Amygdala (tissue), 56 donors: Measurements from ENCODE around the gene KREMEN2.

Experiments
- DNase-seq, 56 donors: peaks; one replicate each; lab custom pipeline; 2025; lab: John Stamatoyannopoulos, UW

The KREMEN2 gene

DNA sequence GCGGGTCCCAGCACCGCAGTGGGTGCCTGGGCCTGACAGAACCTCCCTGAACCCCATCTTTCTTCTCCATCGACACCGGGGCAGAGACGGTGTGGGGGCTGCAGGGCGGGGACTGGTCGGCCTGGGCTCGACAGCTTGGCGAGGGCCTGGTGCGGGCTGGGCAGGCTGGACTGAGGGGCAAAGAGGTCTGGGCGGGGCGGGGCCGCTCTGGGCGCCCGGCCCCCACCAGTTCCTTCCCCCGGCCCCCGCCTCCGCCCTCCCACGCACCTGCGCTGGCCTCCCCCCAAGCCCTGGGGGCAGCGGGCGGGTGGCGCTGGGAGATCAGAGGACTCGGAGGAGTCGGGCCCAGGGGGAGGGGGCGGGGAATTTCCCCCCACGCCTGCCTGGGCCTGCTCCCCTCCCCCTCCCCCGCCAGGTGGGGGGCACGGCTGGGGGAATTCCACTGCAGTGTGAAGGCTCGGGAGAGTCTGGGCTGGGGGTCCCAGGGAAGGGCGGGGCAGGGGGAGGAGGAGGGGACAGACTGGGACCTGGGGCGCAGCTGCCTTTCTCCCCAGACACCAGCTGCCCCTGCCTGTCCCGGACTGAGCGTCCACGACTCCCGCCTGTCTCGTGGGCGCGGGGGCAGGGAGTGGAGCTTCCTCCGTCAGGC is 877 bp upstream of the KREMEN2 start:
- DNase-seq, result no peak

DNA sequence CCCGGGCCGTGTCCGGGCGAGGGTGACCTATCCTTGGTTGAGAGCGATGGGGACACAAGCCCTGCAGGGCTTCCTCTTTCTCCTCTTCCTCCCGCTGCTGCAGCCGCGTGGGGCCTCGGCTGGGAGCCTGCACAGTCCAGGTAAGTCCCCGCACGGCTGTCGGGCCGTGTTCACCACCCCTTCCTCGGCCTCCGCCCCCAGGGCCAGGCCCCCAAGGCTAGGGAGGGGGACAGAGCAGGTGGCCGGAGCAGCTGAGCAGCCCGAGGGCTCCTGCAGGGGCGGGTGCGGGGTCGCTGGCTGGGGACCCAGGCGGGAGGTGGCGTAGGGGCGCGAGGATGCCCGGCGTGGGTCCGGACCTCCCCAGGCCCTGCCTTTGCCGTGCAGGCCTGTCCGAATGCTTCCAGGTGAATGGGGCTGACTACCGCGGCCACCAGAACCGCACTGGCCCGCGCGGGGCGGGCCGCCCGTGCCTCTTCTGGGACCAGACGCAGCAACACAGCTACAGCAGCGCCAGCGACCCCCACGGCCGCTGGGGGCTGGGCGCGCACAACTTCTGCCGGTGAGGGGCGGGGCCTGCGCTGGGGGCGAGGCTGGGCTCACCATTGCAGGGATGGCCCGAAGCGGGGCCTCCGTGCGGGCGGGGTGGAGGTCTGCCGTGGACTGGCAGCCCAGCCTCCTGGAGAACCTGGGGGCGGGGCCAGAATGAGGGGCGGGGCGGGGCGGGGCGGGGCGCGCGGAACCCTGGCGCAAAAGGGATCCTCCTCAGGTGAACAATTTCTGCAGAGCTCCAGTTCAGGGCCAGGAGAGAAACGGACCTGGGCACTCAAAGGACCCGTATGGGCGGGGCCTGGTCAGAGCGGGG is 631 bp downstream of the KREMEN2 start:
- peak in 1 of 56 donors; percentile 25 for DNase-seq

DNA sequence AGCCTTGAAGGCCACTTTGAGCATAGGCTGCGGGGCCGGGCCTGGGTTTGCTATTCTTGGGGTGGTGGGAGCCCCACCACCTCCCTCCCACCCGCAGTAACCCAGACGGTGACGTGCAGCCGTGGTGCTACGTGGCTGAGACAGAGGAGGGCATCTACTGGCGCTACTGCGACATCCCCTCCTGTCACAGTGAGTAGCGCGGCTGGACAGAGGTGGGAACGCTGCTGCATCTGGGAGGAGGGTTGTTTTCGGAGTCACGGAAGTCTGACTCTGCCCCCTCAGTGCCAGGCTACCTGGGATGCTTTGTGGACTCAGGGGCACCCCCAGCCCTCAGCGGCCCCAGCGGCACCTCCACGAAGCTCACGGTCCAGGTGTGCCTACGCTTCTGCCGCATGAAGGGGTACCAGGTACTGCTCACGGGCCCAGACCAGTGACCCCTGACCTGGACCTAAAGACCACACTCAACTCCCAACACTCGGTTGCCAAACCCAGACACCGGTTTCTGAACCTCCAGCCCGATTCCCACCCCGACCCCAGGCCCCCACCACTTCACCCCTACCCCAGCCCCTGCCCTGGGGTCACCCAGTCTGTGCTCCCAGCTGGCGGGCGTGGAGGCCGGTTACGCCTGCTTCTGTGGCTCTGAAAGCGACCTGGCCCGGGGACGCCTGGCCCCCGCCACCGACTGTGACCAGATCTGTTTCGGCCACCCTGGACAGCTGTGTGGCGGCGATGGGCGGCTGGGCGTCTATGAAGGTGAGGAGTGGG is 2.1 kb downstream of the KREMEN2 start:
- no peak for DNase-seq

DNA sequence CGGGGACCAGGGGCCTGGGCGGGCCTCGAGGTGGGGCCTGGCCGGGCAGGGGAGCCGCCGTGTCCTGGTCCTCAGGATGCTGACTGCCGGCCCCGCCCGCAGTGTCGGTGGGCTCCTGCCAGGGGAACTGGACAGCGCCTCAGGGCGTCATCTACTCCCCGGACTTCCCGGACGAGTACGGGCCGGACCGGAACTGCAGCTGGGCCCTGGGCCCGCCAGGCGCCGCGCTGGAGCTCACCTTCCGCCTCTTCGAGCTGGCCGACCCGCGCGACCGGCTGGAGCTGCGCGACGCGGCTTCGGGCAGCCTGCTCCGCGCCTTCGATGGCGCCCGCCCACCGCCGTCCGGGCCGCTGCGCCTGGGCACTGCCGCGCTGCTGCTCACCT is 2.7 kb downstream of the KREMEN2 start:
- no peak for DNase-seq

DNA sequence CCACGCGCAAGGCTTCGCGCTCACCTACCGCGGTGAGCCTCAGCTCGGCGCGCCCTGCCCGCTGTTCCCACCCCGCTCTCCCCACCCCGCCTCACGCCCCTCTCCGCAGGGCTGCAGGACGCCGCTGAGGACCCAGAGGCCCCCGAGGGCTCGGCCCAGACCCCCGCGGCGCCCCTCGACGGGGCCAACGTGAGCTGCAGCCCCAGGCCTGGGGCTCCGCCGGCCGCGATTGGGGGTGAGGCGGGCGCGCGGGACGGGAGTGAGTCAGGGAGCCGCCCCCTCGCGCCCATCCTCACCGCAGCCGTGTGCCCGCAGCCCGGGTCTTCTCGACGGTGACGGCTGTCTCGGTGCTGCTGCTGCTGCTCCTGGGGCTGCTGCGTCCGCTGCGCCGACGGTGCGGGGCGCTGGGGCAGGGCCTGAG is 3.1 kb downstream of the KREMEN2 start:
- DNase-seq, result no peak

DNA sequence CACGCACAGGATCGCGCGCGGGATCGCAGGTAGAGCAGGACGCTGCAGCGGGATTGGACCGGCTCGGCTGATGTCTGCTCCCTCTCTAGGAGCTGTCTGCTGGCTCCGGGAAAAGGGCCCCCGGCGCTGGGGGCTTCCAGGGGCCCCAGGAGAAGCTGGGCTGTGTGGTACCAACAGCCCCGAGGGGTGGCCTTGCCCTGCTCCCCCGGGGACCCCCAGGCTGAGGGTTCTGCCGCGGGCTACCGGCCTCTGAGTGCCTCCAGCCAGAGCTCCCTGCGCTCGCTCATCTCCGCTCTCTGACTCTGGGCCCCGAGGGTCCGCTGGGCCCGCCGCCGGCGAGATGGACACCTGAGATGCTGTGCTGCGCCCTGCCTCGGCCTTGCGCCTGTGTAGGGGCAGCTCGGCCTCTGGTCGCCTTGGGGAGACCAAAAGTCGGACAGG is 3.7 kb downstream of the KREMEN2 start:
- no peak for DNase-seq

DNA sequence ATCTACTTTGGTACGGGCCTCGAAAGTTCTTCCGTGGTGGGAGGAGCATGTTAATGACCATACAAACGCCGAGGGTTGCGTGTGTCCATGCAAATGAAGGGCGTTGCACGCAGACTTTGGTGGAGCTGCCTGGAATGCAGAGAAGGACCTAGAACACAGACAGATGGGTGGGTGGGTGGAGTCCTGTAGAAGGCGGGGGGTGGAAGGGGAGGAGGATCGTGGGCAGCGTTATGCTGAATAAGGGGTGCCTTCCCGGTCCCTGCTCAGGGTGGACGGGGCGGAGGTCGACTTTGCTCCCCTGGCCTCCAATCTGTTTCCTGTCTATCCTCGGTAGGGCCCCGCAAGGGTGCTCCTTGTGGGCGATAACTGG is 4.3 kb downstream of the KREMEN2 start:
- no peak for DNase-seq

DNA sequence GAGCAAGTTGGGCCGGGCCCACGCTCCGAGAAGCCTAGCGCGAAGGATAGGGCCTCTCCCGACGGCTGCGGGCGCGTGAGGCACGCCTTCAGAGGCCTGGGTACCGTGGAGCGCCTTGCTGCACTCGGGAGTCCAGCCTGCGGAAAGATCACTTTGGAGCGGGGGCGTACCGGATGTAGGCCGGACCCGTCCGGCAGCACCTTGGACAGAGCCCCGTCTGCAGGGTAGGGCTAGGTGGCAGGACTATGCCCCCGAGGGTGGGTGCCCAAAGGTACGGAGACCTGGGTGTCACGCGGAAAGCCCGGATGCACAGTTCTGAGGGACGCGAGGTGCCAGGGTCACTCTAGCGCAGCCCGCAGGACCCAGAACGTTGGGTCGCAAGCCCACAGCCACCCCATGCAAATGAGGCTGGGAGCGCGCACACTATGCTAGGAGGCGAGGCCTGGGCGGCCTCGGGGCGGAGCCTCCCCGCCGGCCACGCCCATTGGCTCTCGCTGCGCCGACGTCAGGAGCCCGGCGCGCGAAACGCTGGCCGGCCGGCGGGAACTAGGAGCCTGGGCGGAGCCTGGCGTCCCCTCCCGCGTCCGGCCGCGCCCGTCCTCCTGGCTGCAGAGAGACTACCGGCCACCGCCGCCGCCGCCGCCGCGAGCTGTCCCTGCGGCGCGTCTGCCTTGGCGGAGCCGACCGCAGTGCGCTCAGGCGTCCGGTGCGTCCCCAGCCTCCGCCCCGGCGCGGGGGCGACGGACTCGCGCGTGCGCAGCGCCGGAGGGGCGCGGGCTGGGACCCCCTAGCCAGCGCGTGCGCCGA is 4.9 kb downstream of the KREMEN2 start, which contains the start of gene PAQR4:
PAQR4 (plus strand) TSS at position 611 of the 807 bp plus-strand sequence. CDS start 327 bp downstream, outside the sequence.
- peak in 55 of 56 donors; percentile 14 to 92 (median 74) for DNase-seq

DNA sequence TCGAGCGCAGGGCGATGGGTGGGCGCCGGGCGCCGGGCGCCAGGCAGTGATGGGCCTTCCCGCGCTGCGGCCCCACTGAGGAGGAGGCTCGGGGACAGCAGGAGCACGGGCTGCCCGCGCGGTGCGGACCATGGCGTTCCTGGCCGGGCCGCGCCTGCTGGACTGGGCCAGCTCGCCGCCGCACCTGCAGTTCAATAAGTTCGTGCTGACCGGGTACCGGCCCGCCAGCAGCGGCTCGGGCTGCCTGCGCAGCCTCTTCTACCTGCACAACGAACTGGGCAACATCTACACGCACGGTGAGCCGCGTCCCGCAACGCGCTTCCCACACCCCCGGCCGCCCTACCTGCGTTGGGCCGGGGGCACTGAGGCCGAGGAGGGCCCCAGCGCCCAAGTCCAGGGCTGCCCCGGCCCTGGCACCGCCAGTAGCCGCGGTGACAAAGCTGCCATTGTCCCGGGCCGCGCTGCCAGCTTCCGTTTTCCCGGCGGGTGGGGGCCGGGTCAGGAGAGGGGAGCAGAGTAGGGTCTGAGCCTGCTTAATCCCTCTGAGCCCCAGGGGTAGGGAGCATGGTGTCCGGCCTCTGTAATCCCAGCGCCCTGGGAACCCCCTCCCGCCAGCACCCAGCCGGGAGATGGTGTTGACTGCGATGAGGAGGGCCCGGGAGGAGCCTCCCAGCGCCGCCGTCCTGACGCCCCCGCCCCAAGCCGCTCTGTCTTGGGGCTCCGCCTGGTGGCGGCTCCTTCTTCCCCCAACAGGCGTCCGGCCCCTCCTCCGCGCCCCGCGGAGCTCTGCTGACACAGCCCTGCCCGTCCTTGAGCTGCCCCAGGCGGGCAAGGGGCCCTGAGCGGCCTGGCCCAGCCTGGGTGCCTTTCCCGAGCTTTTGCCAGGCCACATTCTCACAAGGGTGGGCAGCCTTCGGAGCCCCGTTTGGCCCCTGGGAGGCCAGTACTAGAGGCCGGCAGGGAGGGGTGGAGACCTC is 5.8 kb downstream of the KREMEN2 start:
- DNase-seq, result peak in 46 of 56 donors; percentile 6 to 81 (median 64)

DNA sequence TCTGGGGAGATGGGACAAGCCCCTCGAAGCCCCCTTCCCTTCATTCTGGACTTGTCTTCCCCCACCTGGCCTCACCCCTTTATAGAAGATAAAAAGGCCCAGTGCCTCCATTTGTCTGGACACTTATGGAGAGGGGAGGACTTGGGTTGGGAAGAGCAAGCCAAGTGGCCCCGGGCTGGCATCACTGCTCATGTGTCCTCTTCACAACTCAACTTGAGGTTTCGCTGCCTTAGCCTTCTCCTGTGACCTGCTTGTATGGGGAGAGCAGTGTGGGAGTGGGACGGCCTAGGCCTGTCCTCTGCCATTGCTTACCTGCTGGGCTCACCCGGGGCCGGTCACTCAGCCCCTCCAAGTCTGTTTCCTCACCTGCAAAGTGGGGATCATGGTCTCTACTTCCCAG is 6.5 kb downstream of the KREMEN2 start:
- DNase-seq, result no peak

DNA sequence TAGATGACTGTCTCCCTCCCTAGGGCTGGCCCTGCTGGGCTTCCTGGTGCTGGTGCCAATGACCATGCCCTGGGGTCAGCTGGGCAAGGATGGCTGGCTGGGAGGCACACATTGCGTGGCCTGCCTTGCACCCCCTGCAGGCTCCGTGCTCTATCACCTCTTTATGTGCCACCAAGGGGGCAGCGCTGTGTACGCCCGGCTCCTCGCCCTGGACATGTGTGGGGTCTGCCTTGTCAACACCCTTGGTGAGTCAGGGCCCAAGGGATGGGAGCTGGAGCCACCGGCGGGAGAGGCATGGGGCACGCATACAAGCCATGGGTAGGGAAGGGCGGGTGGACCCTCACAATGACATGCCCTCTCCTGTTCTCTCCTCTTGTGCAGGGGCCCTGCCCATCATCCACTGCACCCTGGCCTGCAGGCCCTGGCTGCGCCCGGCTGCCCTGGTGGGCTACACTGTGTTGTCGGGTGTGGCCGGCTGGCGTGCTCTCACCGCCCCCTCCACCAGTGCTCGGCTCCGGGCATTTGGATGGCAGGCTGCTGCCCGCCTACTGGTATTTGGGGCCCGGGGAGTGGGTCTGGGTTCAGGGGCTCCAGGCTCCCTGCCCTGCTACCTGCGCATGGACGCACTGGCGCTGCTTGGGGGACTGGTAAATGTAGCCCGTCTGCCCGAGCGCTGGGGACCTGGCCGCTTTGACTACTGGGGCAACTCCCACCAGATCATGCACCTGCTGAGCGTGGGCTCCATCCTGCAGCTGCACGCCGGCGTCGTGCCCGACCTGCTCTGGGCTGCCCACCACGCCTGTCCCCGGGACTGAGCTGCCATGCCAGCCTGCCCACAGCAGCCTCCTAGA is 7.3 kb downstream of the KREMEN2 start:
- no peak for DNase-seq

DNA sequence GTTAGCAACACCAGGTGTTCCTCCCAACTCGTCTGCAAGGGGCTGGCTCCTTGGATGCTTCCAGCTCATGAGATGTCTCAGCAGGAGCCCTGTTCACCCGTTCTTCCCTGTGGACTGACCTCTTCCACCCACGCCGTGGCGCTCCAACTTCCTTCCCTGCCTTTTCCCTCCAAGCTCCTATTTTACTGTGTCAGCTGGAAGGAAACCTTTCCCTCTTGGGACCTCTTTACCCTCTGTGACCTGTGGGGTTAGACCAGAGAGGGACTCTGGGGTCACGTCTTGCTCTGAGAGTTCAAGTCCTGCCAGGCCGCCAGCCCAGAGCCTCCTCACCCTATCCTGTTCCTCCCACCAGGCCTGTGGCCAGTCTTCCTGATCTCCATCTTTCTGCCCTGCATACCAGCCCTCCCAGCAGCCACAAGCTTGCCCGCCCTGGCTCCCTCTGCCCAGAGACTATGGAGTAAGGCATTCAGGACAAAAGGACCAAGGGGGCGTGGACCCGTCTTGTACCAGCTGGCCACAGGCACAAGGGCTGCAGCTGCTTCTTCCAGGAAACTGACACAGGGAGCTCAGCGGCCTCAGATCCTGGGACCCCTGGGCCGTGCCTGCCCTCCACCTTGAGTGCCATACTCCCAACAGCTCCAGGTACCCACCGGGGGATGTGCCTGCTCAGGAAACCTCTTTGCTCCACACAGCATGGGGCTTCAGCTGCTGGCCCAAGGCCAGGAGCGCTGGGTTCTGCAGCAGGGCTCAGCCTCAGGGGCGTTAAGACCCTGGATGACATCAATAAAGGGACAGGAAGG is 8.1 kb downstream of the KREMEN2 start:
- DNase-seq, result peak in 3 of 56 donors; percentile 21 to 31 (median 27)

DNA sequence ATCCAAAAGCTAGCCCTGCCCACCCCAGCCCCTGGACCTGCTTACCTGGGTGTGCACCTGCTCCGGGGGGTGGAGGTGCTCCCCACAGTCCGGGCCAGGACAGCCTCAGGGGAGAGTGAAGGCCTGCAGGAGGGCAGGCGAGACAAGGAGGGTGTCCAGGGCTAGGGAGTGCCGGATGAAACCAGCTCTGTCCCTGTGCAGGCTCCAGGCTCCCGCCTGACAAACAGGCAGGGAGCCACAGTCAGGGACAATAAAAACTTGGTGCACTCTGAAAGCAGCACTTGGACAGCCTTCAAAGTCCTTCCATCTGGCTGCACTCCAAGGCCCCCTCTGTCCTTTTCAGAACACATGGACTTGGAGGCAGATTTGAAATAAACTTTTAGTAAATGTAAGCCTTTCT is 9.0 kb downstream of the KREMEN2 start:
- DNase-seq, result peak in 35 of 56 donors; percentile 4 to 72 (median 39)

DNA sequence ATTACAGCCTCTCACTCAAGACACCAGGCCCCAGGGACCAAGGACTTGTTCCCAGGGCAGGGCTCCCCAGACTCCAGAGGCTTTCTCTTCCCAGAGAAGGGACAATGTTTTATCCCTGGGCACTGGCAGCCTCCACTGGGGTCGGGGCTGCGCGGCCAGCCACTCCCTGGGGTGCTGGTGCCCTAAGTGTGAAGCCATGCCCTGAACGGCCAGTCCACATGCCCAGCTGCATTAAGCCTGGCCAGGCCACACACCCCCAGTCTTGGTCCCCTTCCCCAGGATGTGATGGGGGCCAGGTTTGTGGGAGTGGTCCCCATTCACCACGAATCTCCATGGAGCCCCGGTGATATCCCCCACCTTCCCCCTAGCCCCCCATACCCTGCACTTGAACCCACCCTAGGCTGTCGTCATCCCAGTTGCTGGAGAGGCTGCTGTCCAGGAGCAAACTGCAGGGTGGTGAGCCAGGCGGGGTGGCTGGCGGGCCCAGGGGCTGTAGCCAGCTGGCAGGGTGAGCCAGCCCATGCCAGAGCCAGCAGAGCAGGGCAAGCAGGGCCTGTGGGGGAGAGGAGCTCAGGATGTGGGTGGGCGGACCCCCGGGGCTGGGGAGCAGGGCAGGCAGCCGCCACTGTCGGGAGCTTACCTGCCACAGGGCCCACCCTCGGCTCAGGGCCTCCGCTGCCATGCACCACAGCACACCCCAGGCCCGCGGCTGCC is 9.7 kb downstream of the KREMEN2 start:
- DNase-seq, result peak in 19 of 56 donors; percentile 13 to 73 (median 37)

DNA sequence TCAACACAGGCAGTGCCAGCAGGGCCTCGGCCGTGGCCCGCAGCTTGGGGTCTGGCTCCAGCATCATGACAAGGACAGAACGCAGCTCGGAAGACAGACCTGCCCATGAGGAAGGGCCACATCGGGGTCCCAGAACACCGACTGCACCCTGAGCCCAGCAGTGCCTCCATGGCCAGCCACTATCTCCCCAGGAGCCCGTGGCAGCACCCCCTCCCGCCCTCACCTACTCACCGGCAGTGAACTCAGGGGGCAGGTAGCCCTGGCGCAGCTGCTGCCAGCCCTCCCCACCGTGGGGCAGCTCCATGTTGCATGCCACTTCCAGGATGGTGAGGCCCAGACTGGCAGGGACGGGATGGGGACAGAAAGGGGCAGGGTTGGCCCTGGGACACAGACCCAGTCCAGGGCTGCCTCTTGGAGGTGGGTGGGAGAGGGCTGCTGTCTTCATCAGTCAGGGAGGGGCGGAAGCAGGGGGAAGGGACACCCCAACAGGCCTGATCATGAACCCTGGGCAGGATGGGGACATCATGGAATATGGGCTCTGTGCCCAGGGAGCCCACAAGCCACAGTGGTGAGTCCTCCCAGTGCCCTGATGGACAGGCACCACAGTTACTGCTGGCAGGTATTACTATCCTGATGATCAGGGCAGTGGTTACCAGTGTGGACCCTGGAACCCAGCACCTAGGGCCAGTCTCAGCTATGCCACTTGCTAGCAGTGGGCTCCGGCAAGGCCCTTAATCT is 10.4 kb downstream of the KREMEN2 start:
- DNase-seq, result no peak
